ENCODE results near the gene LYRM7. TPM values are rescaled to one million over a fixed set of nuclear protein-coding genes. Genes with fewer than 3 reads are reported as not detected.

LYRM7 gene
- total and polyA plus RNA-seq, 2 donors (not counting 1 experiment from before 2014, with no cell fraction given) = 4.8 to 6.9 TPM

- Histone ChIP-seq H4K20me1 (ENCODE audit: control insufficient read depth, extremely low read depth, insufficient read depth, low read length) (no peaks in the 10 kb centered on the region), H3K9me3 (ENCODE audit: control insufficient read depth, insufficient read depth, low read depth, low read length) (no peaks in the 10 kb centered on the region), H3K4me3 (replicated peaks in 1 of 4; ENCODE audit: control extremely low read depth in 1 of 4, insufficient read depth in 1 of 4, low read depth in 3 of 4, low read length in 4 of 4) (no peak overlapping the region), H3K27me3 (ENCODE audit: control insufficient read depth, insufficient read depth, low read length) (no peaks in the 10 kb centered on the region), H3K79me2 (ENCODE audit: control insufficient read depth, insufficient read depth, low read length) (no peaks in the 10 kb centered on the region), H3K27ac (ENCODE audit: insufficient read depth, low read length) (no peak overlapping the region), H3K4me2 (ENCODE audit: extremely low read depth, insufficient read depth, low read length) (no peak overlapping the region), H2AFZ (ENCODE audit: low read length) (no peak overlapping the region), H3K4me1 (ENCODE audit: control insufficient read depth, extremely low read depth, insufficient read depth, low read length) (no peaks in the 10 kb centered on the region), H3K36me3 (ENCODE audit: control insufficient read depth, insufficient read depth, low read length) (no peaks in the 10 kb centered on the region), H3K9ac (ENCODE audit: insufficient read depth, low read length) (no peak overlapping the region)
- TF ChIP-seq EZH2 (IDR thresholded peaks at IDR 0.05; ENCODE audit: low read length, missing control alignments) (no peak), CTCF (conservative IDR thresholded peaks at IDR 0.05 in 1 of 2, IDR thresholded peaks at IDR 0.05 in 1 of 2; ENCODE audit: low read depth in 1 of 2, low read length in 2 of 2) (no peak)
- no peak for DNase-seq (ENCODE audit: low read depth in 2 of 2)
Observed at GRCh38 chr5:131210151-131210510, 39.4 kb downstream of the LYRM7 start.

GRCh38 chr5:131211669-131212068 is 40.9 kb downstream of the LYRM7 start:
- Histone ChIP-seq H3K27me3 (ENCODE audit: control insufficient read depth, insufficient read depth, low read length) (no peaks in the 10 kb centered on the region), H3K79me2 (ENCODE audit: control insufficient read depth, insufficient read depth, low read length) (no peaks in the 10 kb centered on the region), H3K9ac (ENCODE audit: insufficient read depth, low read length) (no peak overlapping the region), H3K36me3 (ENCODE audit: control insufficient read depth, insufficient read depth, low read length) (no peaks in the 10 kb centered on the region), H3K27ac (ENCODE audit: insufficient read depth, low read length) (no peak overlapping the region), H4K20me1 (ENCODE audit: control insufficient read depth, extremely low read depth, insufficient read depth, low read length) (no peaks in the 10 kb centered on the region), H3K9me3 (ENCODE audit: control insufficient read depth, insufficient read depth, low read depth, low read length) (no peaks in the 10 kb centered on the region), H3K4me1 (ENCODE audit: control insufficient read depth, extremely low read depth, insufficient read depth, low read length) (no peaks in the 10 kb centered on the region), H3K4me3 (replicated peaks in 1 of 4; ENCODE audit: control extremely low read depth in 1 of 4, insufficient read depth in 1 of 4, low read depth in 3 of 4, low read length in 4 of 4) (no peak overlapping the region), H2AFZ (ENCODE audit: low read length) (no peak overlapping the region), H3K4me2 (ENCODE audit: extremely low read depth, insufficient read depth, low read length) (no peak overlapping the region)
- TF ChIP-seq CTCF (conservative IDR thresholded peaks at IDR 0.05 in 1 of 2, IDR thresholded peaks at IDR 0.05 in 1 of 2; ENCODE audit: low read depth in 1 of 2, low read length in 2 of 2) (no peak), EZH2 (IDR thresholded peaks at IDR 0.05; ENCODE audit: low read length, missing control alignments) (no peak)
- DNase-seq (ENCODE audit: low read depth in 2 of 2) = no peak

DNA sequence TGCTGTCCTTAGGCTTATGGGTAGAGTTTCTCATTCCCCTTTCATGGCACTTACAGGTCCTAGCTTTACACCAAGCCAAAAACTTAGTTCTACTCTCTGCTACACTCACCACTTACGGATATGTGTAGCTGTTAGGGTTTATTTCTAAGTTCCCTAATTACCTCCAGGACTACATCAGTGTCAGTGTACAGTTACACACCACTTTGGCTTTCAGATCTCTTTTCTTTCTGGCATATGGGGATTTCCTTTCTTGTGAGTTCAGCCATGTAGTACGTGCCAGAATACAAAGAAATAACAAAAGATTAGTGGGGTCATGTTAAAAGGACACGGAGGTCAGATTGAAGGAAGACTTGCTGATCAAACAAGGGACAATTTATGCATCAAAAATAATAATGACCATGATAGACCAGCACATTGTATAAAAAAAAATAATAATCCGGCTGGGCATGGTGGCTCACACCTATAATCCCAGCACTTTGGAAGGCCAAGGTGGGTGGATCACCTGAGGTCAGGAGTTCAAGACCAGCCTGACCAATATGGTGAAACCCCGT is 41.8 kb downstream of the LYRM7 start:
- no peaks in the 10 kb centered on the region for H4K20me1 ChIP-seq (ENCODE audit: control insufficient read depth, extremely low read depth, insufficient read depth, low read length)
- H2AFZ ChIP-seq (ENCODE audit: low read length) = no peak overlapping the region
- no peak overlapping the region for H3K27ac ChIP-seq (ENCODE audit: insufficient read depth, low read length)
- no peaks in the 10 kb centered on the region for H3K27me3 ChIP-seq (ENCODE audit: control insufficient read depth, insufficient read depth, low read length)
- no peak overlapping the region for H3K9ac ChIP-seq (ENCODE audit: insufficient read depth, low read length)
- H3K36me3 ChIP-seq (ENCODE audit: control insufficient read depth, insufficient read depth, low read length) = no peaks in the 10 kb centered on the region
- no peak for TF ChIP-seq EZH2 (IDR thresholded peaks at IDR 0.05; ENCODE audit: low read length, missing control alignments)
- no peak for TF ChIP-seq CTCF (conservative IDR thresholded peaks at IDR 0.05 in 1 of 2, IDR thresholded peaks at IDR 0.05 in 1 of 2; ENCODE audit: low read depth in 1 of 2, low read length in 2 of 2)
- H3K4me2 ChIP-seq (ENCODE audit: extremely low read depth, insufficient read depth, low read length) = no peak overlapping the region
- no peak for DNase-seq (ENCODE audit: low read depth in 2 of 2)
- H3K9me3 ChIP-seq (ENCODE audit: control insufficient read depth, insufficient read depth, low read depth, low read length) = no peaks in the 10 kb centered on the region
- H3K4me3 ChIP-seq (replicated peaks in 1 of 4; ENCODE audit: control extremely low read depth in 1 of 4, insufficient read depth in 1 of 4, low read depth in 3 of 4, low read length in 4 of 4) = no peak overlapping the region
- no peaks in the 10 kb centered on the region for H3K79me2 ChIP-seq (ENCODE audit: control insufficient read depth, insufficient read depth, low read length)
- H3K4me1 ChIP-seq (ENCODE audit: control insufficient read depth, extremely low read depth, insufficient read depth, low read length) = no peaks in the 10 kb centered on the region
